IPS-NIHi7 (cell line): ENCODE measurements around the gene ZNF446.
"Not testable (repeated sequence)": the region's sequence is repeated elsewhere in the genome, so short reads cannot be mapped to it uniquely, and the experiment has no call there.

Experiments used
- DNase-seq: peaks from one replicate; pipeline ENCODE4 v3.0.0; 2012; ENCODE audit warnings: mixed read lengths; ENCODE audit errors: extremely low spot score

The ZNF446 gene

DNA sequence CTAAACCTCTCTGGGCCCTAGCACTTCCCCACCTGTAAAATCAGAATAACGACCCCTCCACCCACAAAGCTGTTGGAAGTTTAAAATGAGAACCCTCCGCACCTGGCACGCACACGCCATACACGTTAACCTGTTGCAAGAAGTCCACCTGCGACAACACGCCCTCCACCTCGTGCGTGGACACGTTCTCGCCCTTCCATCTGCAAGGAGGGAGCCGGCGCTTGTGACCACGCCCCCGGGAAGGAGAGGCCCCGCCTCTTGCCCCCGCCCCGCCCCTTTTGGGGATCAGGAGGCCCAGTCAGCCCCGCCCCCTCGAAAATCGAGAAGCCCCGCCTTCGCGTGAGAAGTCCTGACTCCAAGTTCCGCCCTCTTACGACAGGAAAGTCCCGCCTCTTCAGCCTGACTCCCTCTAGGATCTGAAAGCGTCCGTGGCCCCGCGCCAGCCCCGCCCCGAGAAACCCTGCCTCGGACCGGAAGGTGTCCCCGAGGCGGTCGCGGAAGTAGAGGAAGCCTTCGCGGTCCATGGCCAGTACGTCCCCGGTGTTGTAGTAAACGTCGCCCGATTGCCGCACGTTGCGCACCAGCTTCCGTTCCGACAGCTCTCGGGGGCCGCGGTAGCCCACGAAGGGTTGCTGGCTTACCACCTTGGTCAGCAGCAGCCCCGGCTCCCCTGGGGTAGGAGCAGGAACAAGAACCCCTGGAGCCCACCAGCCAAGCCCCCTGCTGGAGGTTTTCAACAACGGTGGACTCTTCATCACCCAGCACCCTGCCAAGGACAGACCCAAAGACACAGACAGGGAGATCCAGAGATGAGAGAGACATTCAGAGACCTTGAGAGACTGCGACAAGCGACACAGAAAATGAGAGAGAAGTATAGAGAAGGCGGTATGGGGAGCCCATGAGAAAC, 23.1 kb downstream of the ZNF446 start:
- peak; percentile 100 for DNase-seq

DNA sequence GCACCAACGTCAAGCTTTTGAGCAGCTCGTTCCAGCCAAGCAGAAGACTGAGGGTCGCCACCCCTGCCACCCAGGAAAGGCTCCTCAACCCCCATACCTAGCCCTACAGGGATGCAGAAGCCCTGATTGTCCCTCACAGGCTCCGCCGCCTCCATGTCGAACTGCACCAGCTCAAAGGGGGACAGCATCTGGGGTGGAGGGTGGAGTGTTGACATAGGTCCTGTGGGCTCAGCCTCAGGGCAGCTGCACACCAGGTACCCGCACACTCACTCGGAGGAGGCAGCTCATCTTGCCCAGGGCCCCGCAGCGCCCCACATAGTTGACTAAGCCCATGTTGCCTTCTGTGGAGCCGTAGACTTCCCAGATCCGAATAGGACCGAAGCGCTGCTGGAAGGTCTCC, 24.1 kb downstream of the ZNF446 start:
- DNase-seq: no peak

DNA sequence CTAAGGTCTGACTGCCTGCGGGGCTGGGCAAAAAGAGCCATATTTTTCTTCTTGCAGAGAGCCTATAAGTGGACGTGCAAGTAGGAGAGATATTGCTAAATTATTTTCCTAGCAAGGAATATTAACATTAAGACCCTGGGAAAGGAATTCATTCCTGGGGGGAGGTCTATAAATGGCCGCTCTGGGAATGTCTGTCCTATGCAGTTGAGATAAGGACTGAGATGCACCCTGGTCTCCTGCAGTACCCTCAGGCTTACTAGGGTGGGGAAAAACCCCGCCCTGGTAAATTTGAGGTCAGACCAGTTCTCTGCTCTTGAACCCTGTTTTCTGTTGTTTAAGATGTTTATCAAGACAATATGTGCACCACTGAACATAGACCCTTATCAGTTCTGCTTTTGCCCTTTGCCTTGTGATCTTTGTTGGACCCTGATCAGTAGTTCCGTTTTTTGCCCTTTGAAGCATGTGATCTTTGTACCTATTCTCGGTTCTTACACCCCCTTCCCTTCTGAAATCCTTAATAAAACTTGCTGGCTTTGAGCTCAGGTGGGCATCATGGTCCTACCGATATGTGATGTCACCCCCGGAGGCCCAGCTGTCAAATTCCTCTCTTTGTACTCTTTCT, 31.6 kb downstream of the ZNF446 start:
- not testable (repeated sequence) for DNase-seq

DNA sequence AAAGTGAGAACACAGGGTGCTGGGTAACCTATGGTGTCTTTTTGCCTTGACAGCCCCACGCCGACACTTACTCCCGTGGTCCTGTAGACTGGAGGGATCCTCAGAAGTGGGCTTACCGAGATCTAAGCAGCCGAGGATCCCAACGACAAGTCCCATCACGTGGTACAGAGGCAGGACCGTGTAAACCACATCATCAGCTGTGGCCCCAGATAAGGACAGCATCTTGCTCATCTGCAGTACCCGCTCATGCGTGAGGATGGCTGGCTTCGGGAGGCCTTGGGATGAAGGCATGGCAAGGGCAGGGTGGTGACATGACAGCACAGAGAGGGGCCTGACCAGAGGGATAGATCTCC, 33.6 kb downstream of the ZNF446 start:
- DNase-seq: no peak

- no peak for DNase-seq
Measured at GRCh38 chr19:58510084-58510862, 34.1 kb downstream of the ZNF446 start.

DNA sequence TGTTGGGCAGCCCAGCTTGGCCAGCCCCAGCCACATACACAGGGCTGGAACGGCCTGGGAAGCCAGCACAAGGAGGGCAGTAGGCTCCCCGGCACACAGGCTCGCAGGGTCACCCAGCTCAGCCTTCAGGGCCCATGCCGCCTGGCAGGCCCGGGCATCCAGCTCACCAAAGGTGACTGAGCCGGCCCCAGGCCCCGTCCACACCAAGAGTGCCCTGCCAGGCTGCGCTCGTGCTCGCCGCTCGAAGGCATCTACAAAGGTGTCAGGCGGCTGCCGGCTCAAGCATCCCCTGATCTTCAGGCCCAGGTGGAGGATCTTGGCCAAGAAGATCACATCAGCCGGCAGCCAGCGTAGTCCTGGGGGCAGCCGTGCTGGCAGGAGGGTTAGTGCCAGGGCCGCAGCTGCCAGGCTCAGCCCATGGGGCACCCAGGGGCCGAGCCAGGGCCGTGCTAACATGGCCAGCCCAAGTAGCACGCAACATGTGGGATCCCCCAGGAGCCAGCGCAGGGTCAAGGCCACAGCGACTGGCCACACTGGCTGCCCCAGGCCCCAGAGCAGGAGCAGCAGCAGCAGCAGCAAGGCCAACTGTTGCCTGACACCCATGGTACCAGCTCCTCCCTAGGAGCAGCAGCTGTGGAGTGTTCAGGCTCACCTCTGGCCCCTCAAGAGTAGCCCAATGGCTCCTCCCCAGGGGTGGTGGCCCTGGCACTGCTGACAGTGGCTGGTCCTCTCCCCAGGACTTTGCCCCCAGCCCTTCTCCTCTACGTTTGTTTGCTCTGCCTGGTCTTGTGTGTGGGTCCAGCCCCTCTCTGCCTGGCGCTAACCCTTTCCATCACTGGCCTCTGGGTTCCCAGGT, 35.4 kb downstream of the ZNF446 start, which contains the start of gene SLC27A5:
Gene SLC27A5 (minus strand): TSS at position 640 of the 856 bp plus-strand sequence. CDS start 37 bp downstream, at position 603.
- DNase-seq: no peak

DNA sequence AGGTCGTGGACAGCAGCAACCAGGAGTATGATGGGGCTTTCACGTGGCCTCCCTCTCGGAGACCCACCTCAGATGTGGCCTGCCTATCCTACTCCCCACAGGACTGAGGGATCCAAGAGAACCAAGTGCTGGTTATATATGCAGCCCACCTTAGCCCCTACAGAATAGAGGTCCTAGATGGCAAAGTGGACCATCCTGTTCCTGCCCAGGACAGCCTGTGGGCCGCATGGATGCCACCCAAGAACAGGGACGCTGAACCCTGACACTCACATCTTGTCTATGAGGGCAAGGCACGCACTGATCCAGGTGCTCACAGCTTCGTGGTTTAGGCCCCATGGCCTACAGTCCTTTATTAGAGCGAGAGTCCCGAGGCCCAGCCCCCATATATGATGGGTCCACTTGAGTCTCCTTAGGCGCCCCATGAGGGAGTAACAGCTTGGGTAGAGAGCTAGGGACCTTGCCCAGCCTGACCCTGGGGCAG, 37.1 kb downstream of the ZNF446 start:
- no peak for DNase-seq

GRCh38 chr19:58513694-58514563, 37.8 kb downstream of the ZNF446 start:
- peak; percentile 97 for DNase-seq

- no peak for DNase-seq
Measured at GRCh38 chr19:58514564-58515022, 38.4 kb downstream of the ZNF446 start.

GRCh38 chr19:58515259-58515658, 39.1 kb downstream of the ZNF446 start:
- DNase-seq: no peak

- no peak for DNase-seq
Measured at GRCh38 chr19:58516246-58516836, 40.2 kb downstream of the ZNF446 start.

DNA sequence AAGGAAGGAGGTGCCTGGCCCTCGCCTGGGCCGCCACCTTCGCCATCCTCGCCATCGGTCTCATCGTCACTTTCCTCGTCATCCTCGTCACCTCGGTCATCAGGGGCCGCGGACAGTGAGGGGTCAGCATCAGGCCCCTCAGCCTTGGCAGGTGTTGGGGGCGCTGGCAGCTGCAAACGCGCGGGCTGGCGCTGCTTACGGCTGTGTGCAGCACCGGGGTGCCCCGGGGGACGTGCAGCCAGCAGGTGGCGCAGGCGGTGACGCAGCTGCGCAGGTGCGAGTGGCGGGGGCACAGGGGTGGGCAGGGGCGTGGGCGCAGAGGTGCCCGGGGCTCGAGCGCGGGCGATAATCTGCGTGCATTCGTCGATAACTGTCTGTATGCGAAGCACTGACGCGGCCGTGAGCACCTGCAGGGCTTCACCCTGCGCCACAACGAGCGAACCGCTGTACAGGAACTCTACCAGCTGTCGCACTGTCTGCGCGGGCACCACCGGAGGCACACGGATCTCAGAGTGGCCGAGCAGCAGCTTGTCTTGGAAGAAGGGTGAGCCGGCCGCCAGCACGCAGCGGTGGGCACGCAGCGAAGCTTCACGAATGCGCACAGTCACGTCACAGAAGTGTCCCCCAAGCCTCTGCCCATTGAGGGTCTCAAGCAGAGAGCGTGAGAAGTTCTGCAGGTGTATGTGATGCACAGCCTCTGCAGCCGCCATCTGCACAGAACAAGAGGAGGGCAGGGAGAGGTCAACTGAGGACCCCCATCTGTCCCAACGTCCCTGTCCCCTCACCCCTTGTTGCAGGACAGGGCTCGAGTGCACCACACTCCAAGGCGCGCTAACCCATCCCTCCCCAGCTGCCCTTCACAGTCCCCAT, 41.0 kb downstream of the ZNF446 start:
- DNase-seq: no peak

DNA sequence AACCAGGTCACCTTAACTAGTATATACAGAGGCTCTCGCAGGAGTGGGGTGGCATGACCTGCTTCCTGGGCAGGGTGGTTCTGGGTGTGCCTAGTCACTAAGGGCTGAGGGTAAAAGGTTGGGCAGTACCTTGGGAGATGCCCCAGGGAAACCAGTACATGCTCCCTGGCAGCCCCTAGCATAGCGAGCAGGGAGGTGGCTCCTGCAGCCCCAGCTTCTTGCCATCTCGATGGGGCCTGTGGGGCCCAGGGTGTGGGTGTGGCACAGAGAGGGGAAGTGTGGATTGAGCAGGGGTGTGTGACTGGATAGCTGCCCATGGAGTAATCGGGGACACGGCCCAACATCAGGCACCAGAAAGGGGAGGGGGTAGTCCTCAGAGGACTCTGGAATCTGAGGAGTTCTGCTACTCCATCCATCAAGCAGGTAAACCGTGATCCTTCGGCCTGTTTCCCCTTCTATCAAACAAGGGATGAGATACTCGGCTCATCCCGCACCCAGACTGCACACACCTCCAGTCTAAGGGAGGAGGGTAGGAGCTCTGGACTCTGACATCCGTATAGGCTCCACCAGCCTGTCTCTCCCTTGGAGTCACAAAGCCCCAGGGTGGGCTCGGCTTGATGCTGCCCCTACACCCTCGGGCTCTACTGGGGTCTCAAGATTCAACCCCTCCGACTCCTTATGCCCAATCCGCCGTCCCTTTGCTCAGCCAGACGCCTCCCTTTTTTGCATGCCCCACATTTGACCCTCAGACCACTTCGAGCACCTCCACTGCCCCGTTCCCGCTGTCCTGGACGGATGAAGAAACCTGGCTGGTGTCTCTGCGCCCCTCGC, 42.3 kb downstream of the ZNF446 start:
- DNase-seq: no peak

GRCh38 chr19:58519087-58519354, 42.9 kb downstream of the ZNF446 start:
- peak; percentile 74 for DNase-seq

GRCh38 chr19:58519355-58520256, 43.5 kb downstream of the ZNF446 start, which contains the start of gene ZBTB45:
Gene ZBTB45 (minus strand): TSS chr19:58519810. CDS start chr19:58517673, 2,137 bp downstream.
- DNase-seq: peak; percentile 84

DNA sequence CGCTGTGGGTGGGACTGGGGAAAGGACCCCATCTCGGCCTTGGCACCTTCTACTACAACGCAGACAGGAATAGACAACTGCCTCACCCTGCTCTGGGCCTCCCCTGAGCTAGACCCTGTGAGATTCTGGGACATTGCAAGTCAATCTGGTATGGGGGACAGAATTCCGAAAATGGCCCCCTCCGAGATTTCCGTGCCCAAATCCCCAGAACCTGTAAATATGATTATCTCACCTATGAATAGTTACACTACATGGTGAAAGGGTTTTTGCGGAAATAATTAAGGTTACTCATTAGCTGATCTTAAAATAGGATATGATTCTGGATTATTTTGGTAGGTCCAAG, 44.1 kb downstream of the ZNF446 start:
- no peak for DNase-seq

DNA sequence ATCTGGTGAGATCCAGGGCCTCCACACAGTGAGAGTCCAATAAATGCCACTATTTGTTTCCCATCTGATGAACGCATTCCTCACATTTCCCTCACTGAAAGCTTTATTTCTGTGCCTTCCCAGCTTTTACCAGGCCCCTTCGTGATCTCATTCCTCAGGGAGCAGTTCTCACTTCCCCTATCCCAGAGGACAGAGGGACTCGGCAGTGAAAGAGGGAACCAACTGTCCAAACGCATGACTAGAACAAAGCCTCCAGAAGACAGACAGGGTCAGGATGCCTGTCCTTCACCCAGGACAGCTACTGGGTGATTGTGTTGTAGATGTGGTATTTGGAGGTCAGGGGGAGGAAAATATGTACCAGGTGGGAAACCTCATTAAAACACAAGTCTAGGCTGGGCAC, 45.5 kb downstream of the ZNF446 start:
- no peak for DNase-seq
